ENCODE measurements around the gene CD7.

DNA sequence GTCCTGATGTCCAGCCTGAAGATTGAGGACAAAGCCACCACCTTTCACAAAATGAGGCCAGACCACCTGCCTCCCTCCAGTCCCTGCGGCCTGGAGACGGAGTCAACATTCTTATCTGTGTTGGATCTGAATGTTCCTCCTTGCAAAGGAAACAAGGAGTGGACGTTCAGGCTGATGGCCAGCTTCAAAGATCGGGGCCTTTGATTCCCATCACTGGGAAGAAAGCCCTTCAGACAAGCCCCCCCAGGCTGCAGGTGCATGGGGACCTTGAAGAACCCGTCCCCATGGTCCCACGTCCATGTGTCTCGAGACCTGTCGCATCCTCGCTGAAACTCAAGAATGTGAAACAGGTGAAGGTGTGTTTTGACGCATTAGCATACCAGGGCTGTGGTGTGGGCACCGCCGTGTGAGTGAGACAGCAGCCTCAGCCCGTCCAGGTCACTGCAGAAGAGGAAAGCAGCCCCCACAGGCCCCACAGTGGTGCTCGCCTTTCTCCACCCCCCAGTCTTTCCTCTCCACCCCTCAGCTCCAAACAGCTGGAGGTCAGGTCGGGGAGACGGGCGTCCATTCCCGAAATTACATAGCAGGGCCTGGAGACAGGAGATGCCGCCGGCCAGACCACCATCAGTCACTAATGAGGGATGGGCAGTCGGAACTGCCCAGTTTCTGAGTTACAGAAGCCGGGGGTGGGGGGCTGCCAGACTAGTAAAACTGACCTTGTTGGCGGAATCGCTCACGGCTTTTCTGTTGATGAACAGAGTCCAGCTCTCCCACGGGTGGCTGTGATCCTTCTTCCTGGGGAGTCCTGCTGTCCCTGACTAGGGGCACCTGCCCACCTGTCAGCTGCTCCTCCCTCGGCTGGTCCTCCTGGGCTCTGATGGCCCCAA is 43.0 kb downstream of the CD7 start:
- TF ChIP-seq, protein P1, sequence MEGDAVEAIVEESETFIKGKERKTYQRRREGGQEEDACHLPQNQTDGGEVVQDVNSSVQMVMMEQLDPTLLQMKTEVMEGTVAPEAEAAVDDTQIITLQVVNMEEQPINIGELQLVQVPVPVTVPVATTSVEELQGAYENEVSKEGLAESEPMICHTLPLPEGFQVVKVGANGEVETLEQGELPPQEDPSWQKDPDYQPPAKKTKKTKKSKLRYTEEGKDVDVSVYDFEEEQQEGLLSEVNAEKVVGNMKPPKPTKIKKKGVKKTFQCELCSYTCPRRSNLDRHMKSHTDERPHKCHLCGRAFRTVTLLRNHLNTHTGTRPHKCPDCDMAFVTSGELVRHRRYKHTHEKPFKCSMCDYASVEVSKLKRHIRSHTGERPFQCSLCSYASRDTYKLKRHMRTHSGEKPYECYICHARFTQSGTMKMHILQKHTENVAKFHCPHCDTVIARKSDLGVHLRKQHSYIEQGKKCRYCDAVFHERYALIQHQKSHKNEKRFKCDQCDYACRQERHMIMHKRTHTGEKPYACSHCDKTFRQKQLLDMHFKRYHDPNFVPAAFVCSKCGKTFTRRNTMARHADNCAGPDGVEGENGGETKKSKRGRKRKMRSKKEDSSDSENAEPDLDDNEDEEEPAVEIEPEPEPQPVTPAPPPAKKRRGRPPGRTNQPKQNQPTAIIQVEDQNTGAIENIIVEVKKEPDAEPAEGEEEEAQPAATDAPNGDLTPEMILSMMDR (conservative IDR thresholded peaks at IDR 0.05; ENCODE audit: low read depth, low read length), result no peak
- no peak for TF ChIP-seq EZH2 (IDR thresholded peaks at IDR 0.05; ENCODE audit: borderline replicate concordance, low read depth, low read length, poor library complexity, severe bottlenecking)

Data from A673 (cell line).